ENCODE data around the gene CAPN11. TPM values are rescaled to one million over a fixed set of nuclear protein-coding genes. Genes with fewer than 3 reads are reported as not detected.

The CAPN11 gene
- total and polyA plus RNA-seq, 2 donors (not counting 3 experiments of a cell fraction or from before 2014, with no cell fraction given), result 1.4 to 1.7 TPM

DNA sequence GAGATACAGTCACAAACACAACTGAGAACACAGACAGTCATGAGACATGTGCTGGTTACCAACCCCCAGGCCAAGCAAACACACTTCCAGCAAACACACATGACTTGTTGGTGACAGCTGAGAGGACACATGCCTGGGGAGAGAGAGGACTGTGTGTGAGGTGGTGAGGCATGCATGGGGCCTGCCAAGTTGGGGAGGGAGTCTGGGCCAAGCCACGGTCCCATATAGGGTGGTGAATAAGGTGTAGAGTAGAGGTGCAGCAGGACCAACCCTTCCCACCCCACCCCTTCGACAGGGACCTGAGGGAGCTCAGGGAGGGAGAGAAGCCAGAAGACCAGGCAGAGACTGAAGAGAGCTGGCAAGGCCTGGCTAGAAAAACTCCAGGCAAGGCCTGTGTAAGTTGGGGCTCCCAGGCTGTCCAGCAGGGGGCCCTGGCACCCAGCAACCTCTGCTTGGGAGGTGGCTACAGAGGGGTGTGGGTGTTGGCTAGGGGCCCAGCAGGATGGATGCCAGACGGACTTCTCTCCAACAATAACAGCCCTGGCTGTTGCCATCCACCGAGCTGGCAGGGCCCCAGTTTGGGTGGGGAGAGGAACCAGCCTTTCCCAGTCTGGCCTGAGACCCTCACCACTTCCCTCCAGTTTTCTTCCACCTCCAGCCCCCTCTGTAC, 62.8 kb downstream of the CAPN11 start:
- FAIRE-seq (peak; percentile 96), DNase-seq (ENCODE audit: low read depth, low spot score) (peak; percentile 95)
- no peaks in the 10 kb centered on the region for H3K9me1 ChIP-seq (replicated peaks; ENCODE audit: control insufficient read depth, extremely low read depth, insufficient read depth, low read length)
- ChIA-PET POLR2A (interaction anchor here (0.6 to 5.3 kb wide), 5 partner anchors 9 to 48 kb away, joined by 3 to 34 read pairs (median 6); partner anchors contain the start of gene HSP90AB1), CTCF (interaction anchor here (0.5 to 9.2 kb wide), 18 partner anchors 8 to 140 kb away, joined by 3 to 91 read pairs (median 5); partner anchors contain the start of genes HSP90AB1 and SPATS1)
- H2AFZ ChIP-seq (ENCODE audit: low read depth, low read length), result no peak overlapping the region
- H3K4me3 ChIP-seq (replicated peaks in 1 of 3; ENCODE audit: insufficient read depth in 1 of 3, low read depth in 1 of 3, low read length in 3 of 3), result peak overlapping the region in 1 of 3 experiments; percentile 30
- H4K20me1 ChIP-seq (replicated peaks; ENCODE audit: control insufficient read depth, extremely low read depth, insufficient read depth, low read length), result no peaks in the 10 kb centered on the region
- TF ChIP-seq MAX (IDR thresholded peaks at IDR 0.05; ENCODE audit: insufficient read depth, insufficient read length) (no peak), FOS (IDR thresholded peaks at IDR 0.05; ENCODE audit: borderline replicate concordance, insufficient read depth, low read length) (no peak), GATA2 (IDR thresholded peaks at IDR 0.05; ENCODE audit: insufficient read depth, insufficient read length, low read depth, low read length) (peak; percentile 24), POLR2A (IDR thresholded peaks at IDR 0.05; ENCODE audit: low read depth, low read length) (no peak), POLR2AphosphoS5 (IDR thresholded peaks at IDR 0.05; ENCODE audit: insufficient read depth, low read depth, low read length) (peak; percentile 92), JUN (IDR thresholded peaks at IDR 0.05; ENCODE audit: borderline replicate concordance, insufficient read depth, insufficient read length, low read depth) (no peak), MYC (IDR thresholded peaks at IDR 0.05; ENCODE audit: low read depth, low read length) (no peak), EZH2 (IDR thresholded peaks at IDR 0.05; ENCODE audit: borderline replicate concordance, low read depth, low read length, severe bottlenecking) (no peak)
- TF ChIP-seq, protein P1, sequence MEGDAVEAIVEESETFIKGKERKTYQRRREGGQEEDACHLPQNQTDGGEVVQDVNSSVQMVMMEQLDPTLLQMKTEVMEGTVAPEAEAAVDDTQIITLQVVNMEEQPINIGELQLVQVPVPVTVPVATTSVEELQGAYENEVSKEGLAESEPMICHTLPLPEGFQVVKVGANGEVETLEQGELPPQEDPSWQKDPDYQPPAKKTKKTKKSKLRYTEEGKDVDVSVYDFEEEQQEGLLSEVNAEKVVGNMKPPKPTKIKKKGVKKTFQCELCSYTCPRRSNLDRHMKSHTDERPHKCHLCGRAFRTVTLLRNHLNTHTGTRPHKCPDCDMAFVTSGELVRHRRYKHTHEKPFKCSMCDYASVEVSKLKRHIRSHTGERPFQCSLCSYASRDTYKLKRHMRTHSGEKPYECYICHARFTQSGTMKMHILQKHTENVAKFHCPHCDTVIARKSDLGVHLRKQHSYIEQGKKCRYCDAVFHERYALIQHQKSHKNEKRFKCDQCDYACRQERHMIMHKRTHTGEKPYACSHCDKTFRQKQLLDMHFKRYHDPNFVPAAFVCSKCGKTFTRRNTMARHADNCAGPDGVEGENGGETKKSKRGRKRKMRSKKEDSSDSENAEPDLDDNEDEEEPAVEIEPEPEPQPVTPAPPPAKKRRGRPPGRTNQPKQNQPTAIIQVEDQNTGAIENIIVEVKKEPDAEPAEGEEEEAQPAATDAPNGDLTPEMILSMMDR (IDR thresholded peaks at IDR 0.05; ENCODE audit: extremely low read depth in 1 of 2, insufficient read depth in 1 of 2, low read depth in 1 of 2, low read length in 2 of 2), result peak; percentile 89 to 98
- peak overlapping the region; percentile 97 for H3K27ac ChIP-seq (ENCODE audit: insufficient read depth, low read depth, low read length)
- BruUV-seq (replicated peaks), result no TSS peak
- peaks cover 61% of the 10 kb centered on the region for H3K4me1 ChIP-seq (ENCODE audit: control insufficient read depth, extremely low read depth, insufficient read depth, low read length)
- no peaks in the 10 kb centered on the region for H3K36me3 ChIP-seq (ENCODE audit: control insufficient read depth in 2 of 2, extremely low read depth in 1 of 2, insufficient read depth in 2 of 2, low read length in 2 of 2)
- peaks cover 54% of the 10 kb centered on the region for H3K79me2 ChIP-seq (ENCODE audit: control insufficient read depth, insufficient read depth, low read length)
- H3K9ac ChIP-seq (replicated peaks; ENCODE audit: extremely low read depth, insufficient read depth, low read length), result peak overlapping the region; percentile 72
- intact Hi-C loops (cut with micrococcal nuclease) (loop anchor here (1.0 to 2.0 kb wide), 5 partner anchors 13 to 49 kb away; partner anchors contain the start of gene SLC35B2), dilution Hi-C loops (cut with MboI; ENCODE audit: extremely low pct_ligation_motif_present, low sequenced_read_pairs) (no loop called here)
- H3K4me2 ChIP-seq (ENCODE audit: insufficient read depth, low read length), result peak overlapping the region; percentile 78
- H3K27me3 ChIP-seq (ENCODE audit: control insufficient read depth in 2 of 2, insufficient read depth in 2 of 2, low read length in 2 of 2), result no peaks in the 10 kb centered on the region
- no peaks in the 10 kb centered on the region for H3K9me3 ChIP-seq (replicated peaks; ENCODE audit: control insufficient read depth, insufficient read depth, low read length)

Data from endothelial cell of umbilical vein (primary cell).